H1 (cell line): ENCODE results near the gene FES. TPM values are rescaled to one million over a fixed set of nuclear protein-coding genes. Genes with fewer than 3 reads are reported as not detected.

Experiments
- ASH2L ChIP-seq: fragments of 200-600, 300-600 bp; sonication (generic); IDR thresholded peaks from one replicate; pipeline ENCODE4 v1.7.1; 2017; ENCODE audit warnings: low read length
- CTCF ChIP-seq, 3 experiments: IDR thresholded peaks; 1 replicate in 2 of 3; 2 replicates in 1 of 3; pipeline versions ENCODE4 v1.5.1 to v1.6.1; 2011; ENCODE audit warnings: low read length in 3 of 3, mild to moderate bottlenecking in 3 of 3, inconsistent platforms in 2 of 3, low read depth in 1 of 3, moderate library complexity in 1 of 3; ENCODE audit not compliant: insufficient read depth in 1 of 3; ENCODE audit errors: control extremely low read depth in 1 of 3
- POU5F1 ChIP-seq: IDR thresholded peaks from 2 replicates; pipeline ENCODE4 v1.6.1; 2011; ENCODE audit warnings: low read depth, mild to moderate bottlenecking, low read length, moderate library complexity
- SP1 ChIP-seq: IDR thresholded peaks from 2 replicates; pipeline ENCODE4 v1.6.1; 2011; ENCODE audit warnings: low read depth, low read length
- polyA plus RNA-seq, 7 experiments: library from polyadenylated mRNA; depleted of rRNA in 3 of 7; stranded (reverse) in 5 of 7; unstranded in 2 of 7; fragments of >200 nt in 5 of 7; fragments of 200-250 nt in 2 of 7; gene quantifications; 1 replicate in 5 of 7; 2 replicates in 1 of 7; 4 replicates in 1 of 7; pipeline versions ENCODE4 v1.2.1 to v1.2.3, GENCODE V29; 2011 to 2013; ENCODE audit warnings: missing spikeins in 2 of 7, mixed read lengths in 2 of 7
- total RNA-seq: library from RNA; stranded (reverse); fragmentation: NEBNext Ultra II Directional; extraction: Animal tissue kit (Norgen Biotek cat#: 25700); gene quantifications from 2 replicates; pipeline ENCODE4 v1.2.1, GENCODE V29; 2021

Gene FES
- total and polyA plus RNA-seq, 2 of the 8 experiments (the other 6 are each of a cell fraction or from before 2014, with no cell fraction given) = 8.5 to 8.6 TPM

GRCh38 chr15:90912770-90913075 is 28.4 kb downstream of the FES start (continued):
- TF ChIP-seq CTCF (IDR thresholded peaks at IDR 0.05; ENCODE audit: control extremely low read depth in 1 of 3, insufficient read depth in 1 of 3, low read depth in 1 of 3, low read length in 3 of 3) (no peak), SP1 (no peak), ASH2L (no peak), POU5F1 (no peak)
